NK-92 (cell line): Measurements from ENCODE around the gene CTIF.

ENCODE experiments used
- DNase-seq: peaks from one replicate; lab custom pipeline; 2025; ENCODE audit not compliant: unreplicated experiment; lab: John Stamatoyannopoulos, UW

The CTIF gene

DNA sequence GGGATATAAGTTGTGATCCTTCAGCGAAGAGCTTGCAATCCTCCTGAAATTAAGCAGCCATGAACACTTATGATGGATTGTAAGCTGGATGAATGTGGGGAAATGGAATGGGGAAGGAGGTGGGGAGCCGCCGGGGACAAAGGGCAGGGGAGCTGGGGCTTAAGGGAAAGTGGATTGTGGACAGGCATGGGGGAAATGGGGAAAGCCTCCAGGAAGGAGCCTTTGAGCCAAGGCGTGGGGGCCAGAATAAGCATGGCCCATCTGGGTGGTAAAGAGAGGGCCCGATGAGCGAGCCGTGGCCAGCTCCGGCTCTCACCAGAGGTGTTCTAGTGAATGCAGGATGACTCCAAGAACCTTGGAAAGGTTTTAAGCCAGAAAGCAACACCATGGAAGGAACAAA lies 288.0 kb downstream of the CTIF start:
- no peak for DNase-seq

- no peak for DNase-seq
These were observed 288.7 kb downstream of the CTIF start for GRCh38 chr18:48827291-48828193.

GRCh38 chr18:48828194-48828545 lies 289.3 kb downstream of the CTIF start:
- DNase-seq = no peak

- no peak for DNase-seq
These were observed 290.0 kb downstream of the CTIF start for GRCh38 chr18:48828691-48829442.

- no peak for DNase-seq
These were observed 290.8 kb downstream of the CTIF start for GRCh38 chr18:48829443-48830149.

DNA sequence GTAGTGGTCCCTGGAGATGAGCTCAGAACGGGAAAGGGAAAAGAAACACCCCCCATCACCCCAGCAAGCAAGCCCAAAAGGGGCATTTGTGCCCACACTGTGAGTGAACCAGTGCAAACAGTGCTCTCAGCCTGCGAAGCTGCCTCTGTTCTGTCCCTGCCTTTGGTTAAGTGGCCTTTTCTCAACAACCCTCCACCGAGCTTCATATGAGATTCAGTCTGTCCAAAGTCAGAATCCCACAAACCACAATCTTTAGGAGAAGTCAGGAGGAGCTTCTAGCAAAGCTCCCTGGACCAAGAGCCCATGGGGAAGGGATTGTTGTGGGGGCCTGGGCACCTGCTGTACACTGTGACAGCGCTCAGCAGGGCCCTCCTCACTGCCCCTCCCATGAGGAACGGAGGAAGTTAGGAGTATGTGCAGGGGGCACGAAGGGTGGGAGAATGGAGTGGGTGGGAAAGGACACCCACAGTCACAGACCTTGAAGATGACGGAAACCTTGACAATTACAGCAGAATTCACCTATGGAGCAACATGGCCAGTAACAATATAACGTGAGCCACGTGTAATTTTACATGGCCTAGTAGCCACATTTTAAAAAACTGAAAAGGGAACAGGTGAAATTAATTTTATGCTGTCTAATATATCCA lies 292.4 kb downstream of the CTIF start:
- no peak for DNase-seq

DNA sequence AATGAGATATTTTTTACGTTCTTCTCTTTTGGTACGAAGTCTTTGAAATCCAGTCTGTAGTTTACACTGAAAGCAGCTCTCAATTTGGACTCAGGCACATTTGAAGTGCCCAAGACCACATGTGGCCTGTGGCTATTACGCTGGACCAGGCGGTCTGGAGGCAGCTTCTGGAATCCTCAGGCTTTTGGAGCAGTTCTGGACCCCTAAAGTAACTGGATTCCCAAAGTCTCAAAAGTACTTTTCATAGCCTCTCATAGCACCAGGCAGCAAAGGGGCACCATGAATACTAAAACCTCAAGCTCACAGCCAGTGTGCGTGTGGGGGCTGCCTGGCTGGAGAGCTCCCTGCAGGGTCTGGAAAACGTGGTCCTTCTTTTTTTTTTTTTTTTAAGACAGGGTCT lies 293.0 kb downstream of the CTIF start:
- no peak for DNase-seq

- DNase-seq = no peak
These were observed 294.3 kb downstream of the CTIF start for GRCh38 chr18:48832938-48833700.

DNA sequence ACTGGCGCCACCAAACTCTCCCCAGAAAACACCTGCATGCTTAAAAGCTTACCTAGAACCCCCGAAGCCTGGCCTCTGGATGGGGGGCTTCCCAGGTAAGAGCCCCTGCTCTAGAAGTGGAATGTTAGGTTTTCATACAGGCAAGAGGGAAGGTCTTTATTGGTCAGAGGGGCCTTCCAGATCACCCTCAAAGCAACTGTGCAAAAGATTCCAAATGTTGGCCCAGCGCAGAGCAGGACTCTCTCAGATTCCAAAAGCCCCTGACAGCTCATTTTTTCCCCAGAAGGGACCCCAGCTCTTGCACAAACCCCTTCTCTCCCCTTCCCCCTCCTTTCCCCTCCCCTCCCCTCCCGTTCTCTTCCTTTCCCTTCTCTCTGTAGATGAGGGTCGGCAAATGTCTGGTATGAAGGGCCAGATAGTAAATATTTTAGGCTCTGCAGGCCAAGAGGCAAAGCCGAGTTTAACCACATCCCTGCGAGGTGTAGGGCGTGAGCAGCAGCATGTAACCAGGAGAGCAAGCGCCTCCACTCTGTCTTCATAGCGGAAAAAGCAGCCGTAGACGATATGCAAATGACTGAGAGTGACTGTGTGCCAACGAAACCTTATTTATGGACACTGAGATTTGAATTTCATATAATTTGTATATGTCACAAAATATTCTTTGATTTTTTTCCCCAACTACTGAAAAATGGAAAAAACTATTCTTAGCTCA lies 295.0 kb downstream of the CTIF start:
- no peak for DNase-seq

GRCh38 chr18:48834413-48835031 lies 295.7 kb downstream of the CTIF start:
- peak; percentile 7 for DNase-seq

GRCh38 chr18:48835119-48835518 lies 296.3 kb downstream of the CTIF start:
- DNase-seq = no peak

GRCh38 chr18:48835745-48836170 lies 296.9 kb downstream of the CTIF start:
- DNase-seq = no peak

GRCh38 chr18:48836231-48836805 lies 297.5 kb downstream of the CTIF start:
- DNase-seq = no peak

- DNase-seq = no peak
These were observed 298.2 kb downstream of the CTIF start for GRCh38 chr18:48836806-48837615.

- DNase-seq = no peak
These were observed 298.8 kb downstream of the CTIF start for GRCh38 chr18:48837676-48838075.

DNA sequence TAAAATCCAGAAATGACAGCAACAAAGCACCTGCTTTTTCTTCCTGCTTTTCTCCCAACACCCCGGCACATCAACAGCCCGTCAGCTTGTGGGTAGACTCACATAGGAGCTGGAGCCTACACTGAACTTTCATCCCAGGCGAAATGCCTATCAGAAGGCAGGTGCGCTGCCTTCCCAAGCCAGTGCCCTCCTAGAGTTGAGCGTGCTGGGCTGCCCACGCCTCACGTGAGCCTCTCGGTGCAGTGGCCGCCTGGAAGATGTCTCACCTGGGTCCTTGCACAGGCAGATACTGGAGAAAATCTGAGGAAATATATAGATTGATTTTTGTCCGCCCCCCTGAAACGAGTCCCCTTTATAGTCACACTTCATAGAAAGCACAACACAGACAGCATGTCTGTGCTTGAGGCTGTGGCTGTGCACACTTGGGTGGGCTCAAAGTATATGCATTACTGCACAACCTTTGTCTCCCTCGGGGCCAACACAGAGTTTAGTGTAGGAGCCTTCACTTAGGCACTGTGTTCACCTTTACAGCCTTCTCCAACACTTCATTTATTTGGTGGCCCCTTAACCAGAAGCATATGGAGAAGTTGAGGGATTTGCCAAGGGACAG lies 299.4 kb downstream of the CTIF start:
- DNase-seq = no peak

DNA sequence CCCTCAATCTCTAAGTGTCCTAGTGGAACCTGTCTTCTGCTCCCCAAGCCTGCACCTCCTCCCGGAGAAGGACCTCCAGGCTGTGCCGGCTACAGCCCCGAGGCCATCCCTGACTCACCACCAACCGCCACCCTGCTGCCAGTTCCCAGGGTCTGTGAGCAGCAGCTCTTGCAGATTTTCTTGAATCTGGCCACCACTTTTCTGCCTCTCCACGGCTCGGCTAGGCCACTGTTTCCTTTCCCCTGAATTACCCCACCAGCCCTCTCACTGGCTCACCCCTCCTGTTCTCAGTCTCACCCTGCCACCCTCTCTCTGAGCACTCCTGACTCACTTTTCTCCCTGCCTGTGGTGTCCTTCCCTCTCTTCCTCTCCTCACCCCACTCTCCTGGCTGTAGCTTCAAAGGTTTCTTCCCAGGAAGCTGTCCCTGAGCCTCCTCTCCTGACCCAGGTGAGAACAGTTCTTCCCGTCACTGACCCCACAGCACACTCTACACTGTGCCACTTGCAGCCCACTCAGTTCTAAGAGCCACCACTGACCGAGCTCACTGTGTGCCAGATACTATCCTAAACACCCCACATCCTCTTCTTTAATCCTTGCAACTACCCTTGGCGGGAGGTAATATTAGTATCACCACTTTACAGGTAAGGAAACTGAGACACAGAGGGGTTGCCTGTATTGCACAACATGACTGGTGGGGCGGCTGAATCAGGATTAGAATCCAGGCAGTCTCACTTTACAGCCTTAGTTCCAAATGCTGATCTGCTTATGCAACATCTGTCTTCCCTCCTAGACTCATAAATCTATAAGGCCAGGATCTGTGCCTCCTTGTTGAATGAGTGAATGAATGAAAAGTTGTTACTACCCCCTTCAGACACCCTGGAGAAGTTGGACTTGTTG lies 300.3 kb downstream of the CTIF start:
- no peak for DNase-seq
